Kidney (tissue), 14 donors: ENCODE results near the gene IFT27. TPM values are rescaled to one million over a fixed set of nuclear protein-coding genes. Genes with fewer than 3 reads are reported as not detected.

Source experiments
- DNase-seq, 5 donors: peaks; one replicate each; pipeline ENCODE4 v3.0.0-alpha.2; 2013 to 2020
- FAIRE-seq: peaks from 2 replicates; lab custom pipeline; 2012; peaks lifted over from hg19 to GRCh38; lab: Jason Lieb, UNC
- H3K27ac ChIP-seq, 2 donors: one replicate each; pipeline ENCODE4 v1.7.0; 2013; ENCODE audit warnings: low read depth in 2 of 2, low read length in 2 of 2, inconsistent platforms in 1 of 2
- H3K27me3 ChIP-seq: one replicate; pipeline ENCODE4 v1.7.1; 2013; ENCODE audit warnings: low read length, inconsistent platforms; ENCODE audit not compliant: control insufficient read depth, insufficient read depth
- H3K36me3 ChIP-seq, 3 donors: one replicate each; pipeline versions ENCODE4 v1.7.0 to v1.7.1; 2013; ENCODE audit warnings: low read length in 3 of 3, control low read depth in 1 of 3, inconsistent platforms in 1 of 3; ENCODE audit not compliant: insufficient read depth in 3 of 3, control insufficient read depth in 2 of 3
- H3K4me1 ChIP-seq, 3 donors: one replicate each; pipeline versions ENCODE4 v1.7.0 to v1.7.1; 2013; ENCODE audit warnings: low read length in 3 of 3, inconsistent platforms in 1 of 3, low read depth in 1 of 3; ENCODE audit not compliant: control insufficient read depth in 2 of 3, insufficient read depth in 2 of 3
- H3K4me3 ChIP-seq, 3 donors: one replicate each; pipeline versions ENCODE4 v1.7.0 to v1.8.1; 2013; ENCODE audit warnings: low read length in 3 of 3, control low read depth in 1 of 3, inconsistent platforms in 1 of 3
- H3K9ac ChIP-seq, 3 donors: one replicate each; pipeline versions ENCODE4 v1.7.0 to v1.7.1; 2013; ENCODE audit warnings: low read length in 3 of 3, control low read depth in 1 of 3, inconsistent platforms in 1 of 3
- H3K9me3 ChIP-seq, 3 donors: one replicate each; pipeline versions ENCODE4 v1.7.0 to v1.7.1; 2013; ENCODE audit warnings: low read length in 3 of 3, control low read depth in 1 of 3, inconsistent platforms in 1 of 3; ENCODE audit not compliant: control insufficient read depth in 2 of 3, insufficient read depth in 1 of 3
- intact Hi-C: fragments of 100-400 bp; cut with DNase I; formaldehyde crosslinking; loops from one replicate; pipeline ENCODE4 v1.11.1; 2022
- polyA plus RNA-seq: library from polyadenylated mRNA; stranded (reverse); fragments of 350-450 nt; fragmentation: Illumina TruSeq; extraction: RNeasy Lipid Tissue Mini Kit (QIAGEN cat#74804); gene quantifications from one replicate; pipeline ENCODE4 v1.2.3, GENCODE V29; 2014; ENCODE audit warnings: low read depth, low replicate concordance; ENCODE audit not compliant: insufficient read depth
- total RNA-seq: library from RNA; stranded (reverse); fragmentation: NEBNext Ultra II Directional; extraction: Animal tissue kit (Norgen Biotek cat#: 25700); gene quantifications from one replicate; pipeline ENCODE4 v1.2.1, GENCODE V29; 2021
- TF ChIP-seq, protein P1 (sequence below): IDR thresholded peaks from 3 replicates; pipeline ENCODE4 v1.5.1; 2012; ENCODE audit warnings: mild to moderate bottlenecking, moderate library complexity, borderline replicate concordance; ENCODE audit not compliant: insufficient read depth; ENCODE audit errors: extremely low read depth
- donor health status: control.
- donor health status: control.
- donor health status: control.
- donor health status: control.
- donor health status: control.
- donor health status: DM: yes; HTN: yes; CAD: no.
- donor health status: Normal renal cell carcinoma (clear cell type).

Gene IFT27
- total and polyA plus RNA-seq, 2 donors from 2014 or later: 33.1 to 52.7 TPM

DNA sequence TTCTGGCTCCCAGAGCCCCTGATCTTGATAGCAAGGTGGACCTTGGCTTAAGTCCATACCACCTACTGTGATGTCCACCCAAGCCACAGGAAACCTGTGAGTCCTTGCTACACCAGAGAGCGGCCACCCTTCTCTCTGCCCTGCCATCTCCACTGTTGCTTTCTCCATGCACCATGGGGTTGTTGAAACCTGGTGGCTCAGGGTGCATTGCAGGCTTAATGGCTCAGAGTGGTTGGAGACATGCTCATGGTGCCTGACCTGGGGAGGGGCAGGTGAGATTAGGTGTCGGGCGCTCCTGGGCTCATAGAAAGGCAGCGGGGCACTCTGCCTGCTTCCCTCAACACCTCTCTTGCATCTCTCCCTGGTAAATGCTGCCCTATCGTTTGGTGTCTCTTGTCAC, 47.4 kb downstream of the IFT27 start:
- DNase-seq (no peak), FAIRE-seq (no peak)
- no peaks in the 10 kb centered on the region for H3K36me3 ChIP-seq
- no peak overlapping the region for H3K4me3 ChIP-seq
- no peaks in the 10 kb centered on the region for H3K4me1 ChIP-seq
- H3K27me3 ChIP-seq: peaks cover 2% of the 10 kb centered on the region
- H3K9me3 ChIP-seq: no peaks in the 10 kb centered on the region
- intact Hi-C loops: no loop called here
- H3K27ac ChIP-seq: no peak overlapping the region
- no peak overlapping the region for H3K9ac ChIP-seq
- TF ChIP-seq, protein P1, sequence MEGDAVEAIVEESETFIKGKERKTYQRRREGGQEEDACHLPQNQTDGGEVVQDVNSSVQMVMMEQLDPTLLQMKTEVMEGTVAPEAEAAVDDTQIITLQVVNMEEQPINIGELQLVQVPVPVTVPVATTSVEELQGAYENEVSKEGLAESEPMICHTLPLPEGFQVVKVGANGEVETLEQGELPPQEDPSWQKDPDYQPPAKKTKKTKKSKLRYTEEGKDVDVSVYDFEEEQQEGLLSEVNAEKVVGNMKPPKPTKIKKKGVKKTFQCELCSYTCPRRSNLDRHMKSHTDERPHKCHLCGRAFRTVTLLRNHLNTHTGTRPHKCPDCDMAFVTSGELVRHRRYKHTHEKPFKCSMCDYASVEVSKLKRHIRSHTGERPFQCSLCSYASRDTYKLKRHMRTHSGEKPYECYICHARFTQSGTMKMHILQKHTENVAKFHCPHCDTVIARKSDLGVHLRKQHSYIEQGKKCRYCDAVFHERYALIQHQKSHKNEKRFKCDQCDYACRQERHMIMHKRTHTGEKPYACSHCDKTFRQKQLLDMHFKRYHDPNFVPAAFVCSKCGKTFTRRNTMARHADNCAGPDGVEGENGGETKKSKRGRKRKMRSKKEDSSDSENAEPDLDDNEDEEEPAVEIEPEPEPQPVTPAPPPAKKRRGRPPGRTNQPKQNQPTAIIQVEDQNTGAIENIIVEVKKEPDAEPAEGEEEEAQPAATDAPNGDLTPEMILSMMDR: no peak

GRCh38 chr22:36727927-36728488, 47.9 kb downstream of the IFT27 start:
- H3K36me3 ChIP-seq: no peaks in the 10 kb centered on the region
- no peak overlapping the region for H3K27ac ChIP-seq
- intact Hi-C loops: no loop called here
- H3K4me3 ChIP-seq: no peak overlapping the region
- H3K9me3 ChIP-seq: no peaks in the 10 kb centered on the region
- H3K4me1 ChIP-seq: no peaks in the 10 kb centered on the region
- FAIRE-seq (no peak), DNase-seq (no peak)
- H3K9ac ChIP-seq: no peak overlapping the region
- peaks cover 2% of the 10 kb centered on the region for H3K27me3 ChIP-seq
- TF ChIP-seq, protein P1: no peak

DNA sequence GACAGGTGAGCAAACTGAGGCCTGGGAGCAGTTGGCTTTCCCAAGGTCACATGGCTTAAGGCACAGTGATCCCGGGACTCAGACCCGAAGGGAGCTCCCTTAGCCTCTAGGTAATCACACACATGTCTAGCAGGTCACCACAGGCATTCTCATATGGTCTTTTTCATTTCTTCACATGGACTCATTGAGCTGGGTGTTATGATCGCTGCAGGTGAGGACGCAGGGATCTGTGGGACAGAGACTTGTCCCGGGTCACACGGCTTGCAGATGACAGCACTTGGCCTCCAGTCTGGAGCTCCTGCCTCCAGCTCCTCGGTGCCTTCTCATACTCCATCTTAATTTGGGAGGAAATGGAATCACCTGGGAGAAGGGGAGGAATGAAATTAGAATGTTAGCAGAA, 48.8 kb downstream of the IFT27 start:
- intact Hi-C loops: no loop called here
- H3K4me1 ChIP-seq: no peaks in the 10 kb centered on the region
- DNase-seq (no peak), FAIRE-seq (no peak)
- no peaks in the 10 kb centered on the region for H3K36me3 ChIP-seq
- TF ChIP-seq, protein P1: no peak
- H3K4me3 ChIP-seq: no peak overlapping the region
- H3K9ac ChIP-seq: no peak overlapping the region
- H3K27ac ChIP-seq: no peak overlapping the region
- peaks cover 2% of the 10 kb centered on the region for H3K27me3 ChIP-seq
- no peaks in the 10 kb centered on the region for H3K9me3 ChIP-seq

- FAIRE-seq (no peak), DNase-seq (no peak)
- TF ChIP-seq, protein P1: no peak
- intact Hi-C loops: no loop called here
- Histone ChIP-seq H3K9ac (no peak overlapping the region), H3K4me3 (no peak overlapping the region), H3K27me3 (peaks cover 2% of the 10 kb centered on the region), H3K4me1 (no peaks in the 10 kb centered on the region), H3K36me3 (no peaks in the 10 kb centered on the region), H3K9me3 (no peaks in the 10 kb centered on the region), H3K27ac (no peak overlapping the region)
These were observed 49.9 kb downstream of the IFT27 start for GRCh38 chr22:36726007-36726380.
